Glutamatergic neuron (in vitro differentiated cells): ENCODE data around the gene ERICH3. TPM values are rescaled to one million over a fixed set of nuclear protein-coding genes. Genes with fewer than 3 reads are reported as not detected.

ENCODE experiments used
- DNase-seq: peaks from one replicate; pipeline ENCODE4 v3.0.0; 2022
- H3K27ac Mint-ChIP-seq: one replicate; pipeline ENCODE4 v1.8.0; 2020; ENCODE audit warnings: mild to moderate bottlenecking, mixed read lengths, inconsistent platforms; ENCODE audit not compliant: unreplicated experiment
- H3K27me3 Mint-ChIP-seq: one replicate; pipeline ENCODE4 v1.8.0; 2020; ENCODE audit warnings: mild to moderate bottlenecking, moderate library complexity, mixed read lengths, inconsistent platforms; ENCODE audit not compliant: unreplicated experiment
- H3K36me3 Mint-ChIP-seq: one replicate; pipeline ENCODE4 v1.8.0; 2020; ENCODE audit warnings: mild to moderate bottlenecking, mixed read lengths, inconsistent platforms; ENCODE audit not compliant: unreplicated experiment
- H3K4me1 Mint-ChIP-seq: one replicate; pipeline ENCODE4 v1.8.0; 2020; ENCODE audit warnings: mild to moderate bottlenecking, low read depth, mixed read lengths, inconsistent platforms; ENCODE audit not compliant: unreplicated experiment
- H3K4me3 Mint-ChIP-seq: one replicate; pipeline ENCODE4 v1.8.0; 2020; ENCODE audit warnings: mild to moderate bottlenecking, mixed read lengths, inconsistent platforms; ENCODE audit not compliant: unreplicated experiment
- H3K9me3 Mint-ChIP-seq: one replicate; pipeline ENCODE4 v1.8.0; 2020; ENCODE audit warnings: mild to moderate bottlenecking, moderate library complexity, mixed read lengths, inconsistent platforms; ENCODE audit not compliant: unreplicated experiment
- CTCF ChIP-seq: fragments of 200-600 bp; sonication (generic); IDR thresholded peaks from one replicate; pipeline ENCODE4 v1.5.0; 2021; ENCODE audit not compliant: partially characterized antibody, unreplicated experiment
- total RNA-seq: library from RNA; stranded (reverse); fragmentation: NEBNext Ultra II Directional; extraction: Animal tissue kit (Norgen Biotek cat#: 25700); gene quantifications from one replicate; pipeline ENCODE4 v1.2.1, GENCODE V29; 2021; ENCODE audit not compliant: unreplicated experiment

The ERICH3 gene
- total RNA-seq, 1 donor from 2014 or later = 1.9 TPM

DNA sequence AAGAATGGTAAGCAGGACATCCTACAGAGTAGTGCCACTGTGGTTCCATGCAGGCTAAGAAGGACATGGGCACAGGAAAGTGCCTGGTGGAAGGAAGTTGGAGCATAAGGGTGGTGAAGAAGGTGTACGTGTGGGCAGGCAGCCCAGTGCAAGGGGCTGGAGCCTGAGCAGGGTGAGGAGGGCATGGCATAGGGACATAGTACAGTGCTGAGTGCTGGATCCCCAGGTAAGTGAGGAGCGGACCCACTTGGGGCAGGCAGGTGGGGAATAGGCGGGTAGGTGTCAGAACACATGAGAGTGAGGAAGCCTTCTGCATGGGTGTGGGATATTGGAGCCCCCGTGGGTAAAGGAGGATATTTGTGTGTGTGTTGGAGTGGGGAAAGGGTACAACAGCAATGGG is 145.5 kb downstream of the ERICH3 start:
- no peak for TF ChIP-seq CTCF
- H3K9me3 Mint-ChIP-seq = peaks cover 2% of the 10 kb centered on the region
- no peak overlapping the region for H3K4me3 Mint-ChIP-seq
- no peak overlapping the region for H3K27ac Mint-ChIP-seq
- no peaks in the 10 kb centered on the region for H3K36me3 Mint-ChIP-seq
- H3K27me3 Mint-ChIP-seq = no peaks in the 10 kb centered on the region
- peaks cover 16% of the 10 kb centered on the region for H3K4me1 Mint-ChIP-seq
- no peak for DNase-seq

DNA sequence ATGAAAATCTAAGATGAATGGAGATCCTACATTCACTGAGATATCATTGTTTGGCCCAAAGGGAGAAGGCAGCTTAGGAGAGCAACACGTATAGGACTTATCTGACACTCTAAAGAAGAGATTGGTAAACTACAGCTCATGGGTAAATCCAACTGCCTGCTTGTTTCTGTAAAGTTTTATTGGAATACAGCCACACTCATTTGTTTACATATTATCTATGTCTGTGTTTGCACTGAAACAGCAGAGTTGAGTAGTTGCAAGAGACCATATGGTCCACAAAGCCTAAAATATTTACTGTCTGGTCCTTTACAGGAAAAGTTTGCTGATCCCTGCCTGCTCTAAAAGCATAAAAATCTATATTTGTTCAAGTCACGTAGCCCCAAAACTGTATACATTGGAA is 146.9 kb downstream of the ERICH3 start:
- H3K27me3 Mint-ChIP-seq = peaks cover 1% of the 10 kb centered on the region
- peaks cover 30% of the 10 kb centered on the region for H3K4me1 Mint-ChIP-seq
- TF ChIP-seq CTCF = no peak
- no peak overlapping the region for H3K27ac Mint-ChIP-seq
- no peaks in the 10 kb centered on the region for H3K36me3 Mint-ChIP-seq
- H3K4me3 Mint-ChIP-seq = no peak overlapping the region
- peaks cover 2% of the 10 kb centered on the region for H3K9me3 Mint-ChIP-seq
- DNase-seq = no peak

DNA sequence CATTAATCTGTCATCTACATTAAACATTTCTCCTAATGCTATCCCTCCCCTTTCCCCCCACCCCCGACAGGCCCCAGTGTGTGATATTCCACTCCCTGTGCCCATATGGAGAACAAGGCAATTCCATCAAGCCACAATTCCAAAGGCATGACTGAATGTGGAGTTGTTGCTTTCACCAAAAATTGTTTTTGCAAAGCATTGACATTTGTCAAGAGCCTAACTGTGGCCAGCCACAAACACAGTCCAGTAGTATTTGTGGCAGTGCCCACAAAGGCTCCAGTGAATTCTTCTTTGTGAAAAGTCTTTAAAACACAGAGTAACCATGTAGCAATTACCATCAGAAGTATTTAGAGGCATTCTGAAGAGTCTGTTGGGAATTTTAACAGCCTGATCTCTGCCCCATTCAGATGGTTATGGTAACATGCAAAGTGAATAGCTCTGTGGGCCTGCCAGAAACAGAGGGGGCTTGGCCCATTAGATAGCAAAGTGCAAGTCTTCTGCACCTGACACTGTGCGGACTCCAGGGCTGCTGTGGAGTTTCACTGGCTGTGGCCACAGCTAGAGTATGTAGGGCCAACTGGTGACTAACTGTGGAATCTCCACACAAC is 149.6 kb downstream of the ERICH3 start:
- no peak overlapping the region for H3K27ac Mint-ChIP-seq
- peak; percentile 27 for DNase-seq
- H3K4me1 Mint-ChIP-seq = peaks cover 24% of the 10 kb centered on the region
- H3K27me3 Mint-ChIP-seq = peaks cover 1% of the 10 kb centered on the region
- H3K36me3 Mint-ChIP-seq = peaks cover 4% of the 10 kb centered on the region
- no peak for TF ChIP-seq CTCF
- H3K4me3 Mint-ChIP-seq = no peak overlapping the region
- H3K9me3 Mint-ChIP-seq = peaks cover 4% of the 10 kb centered on the region

GRCh38 chr1:74522148-74522547 is 151.4 kb downstream of the ERICH3 start:
- no peak for TF ChIP-seq CTCF
- peak; percentile 31 for DNase-seq
- Mint-ChIP-seq H3K27me3 (peaks cover 1% of the 10 kb centered on the region), H3K4me1 (peaks cover 24% of the 10 kb centered on the region), H3K27ac (no peak overlapping the region), H3K36me3 (peaks cover 4% of the 10 kb centered on the region), H3K4me3 (peak overlapping the region; percentile 22), H3K9me3 (peaks cover 4% of the 10 kb centered on the region)

Other genes with a start within 250 kb of the ERICH3 start
- 0.42 TPM for gene LRRC53, start 161.2 kb downstream of the ERICH3 start, total RNA-seq
- gene CRYZ, start 59.3 kb upstream of the ERICH3 start, total RNA-seq = 16.2 TPM
- gene TYW3, start 59.4 kb upstream of the ERICH3 start, total RNA-seq = 7.6 TPM